Hindlimb muscle (tissue), 1 donor: ENCODE measurements around the gene ATXN7. TPM values are rescaled to one million over a fixed set of nuclear protein-coding genes. Genes with fewer than 3 reads are reported as not detected.

Experiments used
- DNase-seq: peaks from one replicate; pipeline ENCODE4 v3.0.0-alpha.2; 2013
- polyA plus RNA-seq: library from polyadenylated mRNA; unstranded; fragments of 120-200 nt; gene quantifications from one replicate; pipeline ENCODE4 v1.2.1, GENCODE V29; 2013; ENCODE audit not compliant: insufficient read length

The ATXN7 gene
- polyA plus RNA-seq, 1 donor: 13.6 TPM

DNA sequence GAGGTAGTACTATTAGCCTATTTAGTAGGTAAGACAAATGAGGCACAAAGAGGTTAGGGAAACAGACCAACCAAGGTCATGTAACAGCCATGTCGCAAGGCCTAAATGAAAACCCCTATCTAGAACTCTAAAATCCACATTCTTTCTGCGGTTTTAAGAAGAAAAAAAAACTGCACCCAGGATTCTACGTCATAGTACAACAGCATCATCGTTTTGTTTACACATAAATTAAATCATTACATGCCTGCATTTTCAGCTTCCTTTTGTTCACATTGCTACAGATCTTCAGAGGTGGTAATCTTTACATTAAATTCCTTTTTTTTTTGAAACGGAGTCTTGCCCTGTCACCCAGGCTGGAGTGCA, 160.2 kb downstream of the ATXN7 start:
- DNase-seq: no peak

DNA sequence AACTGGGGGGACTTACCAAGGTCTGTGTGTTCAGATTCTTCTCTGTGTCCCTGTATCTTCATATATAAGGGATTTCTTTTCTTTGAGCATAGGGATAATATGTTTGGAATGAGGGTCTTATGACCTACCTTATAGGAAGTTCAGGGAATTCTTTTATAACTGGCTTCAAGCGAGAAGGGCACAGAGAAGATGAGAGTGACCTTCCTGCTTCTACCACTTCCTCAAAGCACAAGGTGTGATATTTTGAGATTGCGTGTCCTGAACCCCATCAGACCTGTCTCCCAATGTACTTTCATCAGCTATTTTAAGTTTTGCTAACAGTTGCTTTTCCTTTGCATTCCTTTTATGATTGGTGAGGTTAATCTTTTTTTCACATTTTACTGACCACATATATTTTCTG, 162.7 kb downstream of the ATXN7 start:
- DNase-seq: no peak

DNA sequence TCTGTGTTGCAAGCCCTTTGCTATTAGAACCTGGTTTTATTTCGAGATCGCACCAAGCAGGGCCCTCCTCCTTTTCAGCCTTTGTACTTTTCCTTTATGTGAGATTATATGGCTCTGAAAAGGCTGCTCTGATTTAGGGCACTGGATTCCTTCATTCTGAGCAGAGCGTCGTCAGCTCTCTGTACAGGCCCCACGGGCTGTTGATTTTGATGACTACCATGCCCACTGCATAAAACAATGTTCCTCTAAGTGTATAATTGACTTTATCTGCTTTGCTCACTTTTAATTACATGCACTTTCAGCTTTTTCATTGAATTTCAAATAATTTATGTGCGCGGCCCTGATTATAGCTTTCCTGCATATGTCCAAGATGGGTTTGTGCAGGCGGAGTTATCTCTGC, 164.0 kb downstream of the ATXN7 start:
- DNase-seq: no peak

DNA sequence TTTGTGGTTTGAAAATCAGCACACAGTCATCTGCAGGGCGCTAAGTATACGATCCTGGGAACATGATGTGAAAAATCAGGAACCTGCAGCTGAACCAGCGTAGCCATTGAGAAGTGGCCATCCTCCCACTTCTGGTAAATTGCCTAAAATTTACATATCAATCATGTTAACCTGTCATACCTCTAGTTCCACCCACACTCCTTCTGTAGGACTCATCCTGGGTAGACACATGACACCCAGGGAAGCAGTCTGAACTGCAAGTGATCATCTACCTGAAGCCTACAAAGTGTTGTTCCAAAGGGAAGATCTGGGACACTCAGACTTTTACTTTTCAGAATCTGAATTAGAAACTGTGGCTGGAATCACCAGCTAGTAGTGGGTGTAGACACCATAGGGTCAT, 165.1 kb downstream of the ATXN7 start:
- DNase-seq: no peak

DNA sequence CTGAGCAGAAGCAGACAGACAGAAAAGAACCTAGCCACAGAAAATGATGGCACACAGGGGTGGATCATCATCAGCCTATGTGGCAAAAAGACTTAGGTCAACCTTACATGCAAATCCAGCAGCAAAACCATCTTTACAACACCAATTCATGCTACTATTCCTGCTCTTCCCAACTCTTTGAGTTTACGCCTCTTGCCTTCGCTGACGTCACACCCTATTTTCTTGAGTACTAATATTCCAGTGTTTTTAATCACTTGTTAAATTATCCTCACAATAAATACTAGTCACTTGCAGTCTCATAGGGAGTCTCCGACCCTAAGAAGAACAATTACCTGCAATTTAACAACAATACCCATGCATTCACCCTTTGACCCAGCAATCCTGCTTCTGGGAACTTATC, 165.6 kb downstream of the ATXN7 start:
- no peak for DNase-seq

DNA sequence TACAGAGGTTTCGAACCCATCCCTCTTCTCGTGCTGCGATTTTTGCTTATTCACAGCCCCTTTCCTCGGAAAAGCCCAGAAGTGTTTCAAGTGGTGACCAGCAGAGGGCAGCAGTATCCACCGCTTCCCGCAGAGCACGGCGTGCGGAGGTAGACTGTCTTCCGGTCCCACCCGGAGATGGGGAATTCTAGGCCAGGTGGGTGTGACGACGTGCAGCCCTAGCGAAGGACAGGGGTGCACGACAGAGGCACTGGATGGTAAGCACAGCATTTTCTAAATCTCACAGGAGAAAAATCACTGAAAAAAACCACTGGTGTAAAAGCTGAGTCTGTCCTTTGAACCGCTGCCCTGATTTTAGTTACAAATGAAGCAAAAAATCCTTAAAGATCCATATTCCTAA, 167.1 kb downstream of the ATXN7 start:
- peak; percentile 77 for DNase-seq

DNA sequence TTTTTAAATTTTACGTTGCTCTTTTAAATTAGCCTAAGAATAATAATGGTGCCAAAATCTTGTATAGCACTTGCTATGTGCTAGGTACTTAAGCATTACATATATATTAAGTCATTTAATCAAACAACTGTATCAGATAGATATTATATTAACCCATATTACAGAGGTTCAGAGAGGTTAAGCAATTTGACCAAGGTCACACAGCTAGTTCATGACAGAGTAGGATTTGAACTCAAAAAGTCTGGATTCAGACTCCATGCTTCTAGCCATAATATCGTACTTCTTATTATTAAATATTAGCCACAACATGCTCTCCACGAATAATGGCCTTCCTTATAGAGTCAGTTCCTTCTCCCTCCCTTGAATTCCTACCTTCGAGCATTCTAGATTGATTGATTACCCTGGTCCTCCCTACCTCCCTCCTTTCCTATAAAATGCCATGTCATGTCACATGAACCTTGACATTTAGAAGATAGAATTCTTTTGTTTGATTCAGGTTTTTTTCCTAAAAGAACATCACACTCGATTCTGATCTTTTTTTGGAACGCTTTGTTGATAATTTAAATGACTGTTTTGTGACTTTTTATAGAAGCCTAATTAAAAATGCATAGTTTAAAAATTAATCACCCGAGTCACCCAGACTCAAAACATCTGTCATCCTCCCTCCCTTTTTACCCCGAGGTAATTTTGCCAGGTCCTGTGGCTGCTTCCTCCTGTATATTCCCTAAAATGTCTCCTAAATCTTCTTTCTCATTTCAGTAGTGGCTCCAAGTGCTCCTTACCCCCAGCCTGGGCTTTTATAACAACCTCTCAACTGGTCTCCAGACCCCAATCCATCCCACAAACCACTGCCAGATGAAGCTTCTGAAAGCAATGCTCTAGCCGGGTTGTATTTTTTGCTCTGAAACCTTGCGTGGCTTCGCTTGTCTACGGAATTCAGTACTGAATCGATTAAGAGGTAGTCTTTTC, 168.2 kb downstream of the ATXN7 start:
- DNase-seq: no peak

DNA sequence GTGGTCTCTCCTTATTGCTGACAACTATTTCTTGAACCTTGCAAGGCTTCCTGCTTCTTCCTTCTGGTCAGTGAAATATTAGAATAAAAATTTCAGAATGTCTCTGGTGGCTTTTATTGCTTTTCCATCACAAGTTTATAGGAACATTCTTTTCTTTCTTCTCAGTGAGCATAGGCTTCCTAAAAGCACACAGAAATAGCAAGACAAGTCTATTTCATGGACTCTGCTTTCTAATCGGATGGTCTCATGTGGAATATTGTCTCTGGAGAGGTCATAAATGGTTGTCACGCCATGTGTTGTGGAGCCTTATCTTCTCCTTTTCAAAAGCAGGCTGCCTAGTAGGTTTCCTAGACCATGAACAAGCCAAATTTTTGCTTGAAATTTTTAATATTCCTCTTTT, 169.4 kb downstream of the ATXN7 start:
- no peak for DNase-seq

DNA sequence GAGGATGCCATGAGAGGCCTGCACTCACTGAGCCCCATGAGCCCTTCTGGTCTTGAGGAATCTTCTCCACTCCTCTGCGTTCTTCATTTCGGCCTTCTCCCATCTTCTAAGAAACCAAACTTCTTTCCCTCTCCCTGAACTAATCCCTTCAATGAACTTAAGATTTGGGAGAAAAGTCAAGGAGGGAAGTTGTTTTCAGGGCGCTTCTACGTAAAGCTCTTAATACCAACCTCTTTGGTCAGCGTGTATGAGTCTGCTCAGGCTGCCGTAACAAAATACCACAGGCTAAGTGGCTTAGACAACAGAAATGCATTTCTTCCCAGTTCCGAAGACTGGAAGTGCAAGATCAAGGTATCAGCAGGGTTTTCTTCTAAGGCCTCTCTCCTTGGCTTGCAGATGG, 173.4 kb downstream of the ATXN7 start:
- DNase-seq: no peak

DNA sequence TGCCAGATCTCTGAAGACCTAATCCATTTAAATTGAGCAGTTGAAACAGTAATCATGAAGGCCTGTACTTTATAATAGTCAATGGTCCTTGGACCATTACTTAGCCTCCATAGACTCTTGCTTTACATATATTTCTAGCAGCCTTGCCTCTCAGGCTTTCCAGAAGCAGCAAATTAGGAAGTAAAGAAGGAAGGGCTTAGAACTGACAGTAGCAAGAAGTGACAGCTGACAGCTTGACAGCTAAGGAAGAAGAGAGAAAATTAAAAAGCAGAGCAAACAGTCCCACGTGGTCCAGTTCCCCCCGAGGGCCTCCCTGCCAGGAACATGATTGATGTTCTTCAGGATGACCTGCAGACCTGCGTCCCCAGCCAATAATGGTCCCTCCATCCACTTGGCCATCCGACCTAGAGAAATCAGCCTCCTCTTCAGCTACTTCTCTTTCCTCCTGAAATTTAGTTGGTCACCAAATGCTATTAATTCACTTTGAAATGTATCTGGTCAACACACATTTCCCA, 174.6 kb downstream of the ATXN7 start:
- no peak for DNase-seq

DNA sequence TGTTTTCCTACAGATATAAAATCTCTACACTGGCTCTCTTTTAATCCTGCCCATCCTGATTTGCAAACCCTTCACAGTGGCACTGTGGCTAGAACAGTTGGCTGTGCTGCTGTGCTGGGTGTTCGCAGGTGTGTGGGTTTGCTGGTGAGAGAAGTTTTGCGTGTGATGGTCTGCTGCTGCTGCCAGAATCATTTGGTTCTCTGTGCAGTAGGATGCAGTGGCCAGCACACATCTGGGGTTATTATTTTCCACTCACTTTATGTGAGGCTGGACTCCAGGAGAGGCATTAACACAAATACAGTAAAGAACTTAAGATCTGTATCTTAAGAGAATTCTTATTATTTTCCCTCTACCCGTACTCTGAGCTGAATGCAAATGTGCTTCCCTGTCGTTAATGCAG, 175.7 kb downstream of the ATXN7 start:
- DNase-seq: peak; percentile 32

DNA sequence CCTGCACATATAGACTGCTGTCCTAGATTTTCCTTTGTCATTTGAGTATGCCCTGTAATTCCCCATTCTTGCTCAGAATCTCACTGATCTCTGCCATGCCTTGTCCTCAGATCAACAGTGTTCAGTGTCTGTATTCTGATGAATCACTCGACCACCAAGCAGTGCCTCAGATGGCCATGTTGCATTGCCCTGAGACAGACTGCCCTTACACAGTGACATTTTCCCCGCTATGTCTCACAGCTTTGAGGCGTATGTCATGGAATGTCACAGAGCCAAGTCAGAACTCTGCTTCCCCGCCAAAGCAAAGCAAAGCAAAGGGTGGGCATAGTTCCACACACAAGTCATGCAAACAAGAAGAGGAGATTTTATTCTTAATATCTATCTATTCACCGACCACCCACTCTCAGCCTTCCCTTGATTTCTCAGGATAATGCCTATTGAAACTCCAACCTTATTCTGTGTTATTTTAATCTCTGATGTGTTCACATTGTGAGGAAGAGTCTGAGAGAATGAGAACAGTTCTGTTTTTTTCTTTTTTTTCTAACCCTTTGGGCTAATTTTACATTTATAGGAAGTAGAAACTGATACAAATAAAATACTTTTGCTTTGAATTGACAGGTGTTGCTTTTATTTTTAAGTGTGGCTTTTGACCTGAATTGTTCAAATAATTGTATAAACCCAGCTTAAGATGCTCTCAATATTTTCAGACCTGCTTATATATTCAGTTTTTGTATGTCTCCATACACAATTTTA, 176.5 kb downstream of the ATXN7 start:
- DNase-seq: peak; percentile 41

DNA sequence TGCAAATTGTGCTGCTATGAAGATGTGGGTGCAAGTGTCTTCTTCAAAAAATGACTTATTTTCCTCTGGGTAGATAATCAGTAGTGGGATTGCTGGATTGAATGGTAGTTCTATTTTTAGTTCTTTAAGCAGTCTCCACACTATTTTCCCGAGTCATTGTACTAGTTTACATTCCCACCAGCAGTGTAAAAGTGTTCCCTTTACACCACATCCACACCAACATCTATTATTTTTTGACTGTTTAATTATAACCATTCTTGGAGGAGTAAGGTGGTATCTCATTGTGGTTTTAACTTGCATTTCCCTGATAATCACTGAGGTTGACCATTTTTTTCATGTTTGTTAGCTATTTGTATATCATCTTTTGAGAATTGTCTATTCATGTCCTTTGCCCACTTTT, 179.3 kb downstream of the ATXN7 start:
- no peak for DNase-seq

DNA sequence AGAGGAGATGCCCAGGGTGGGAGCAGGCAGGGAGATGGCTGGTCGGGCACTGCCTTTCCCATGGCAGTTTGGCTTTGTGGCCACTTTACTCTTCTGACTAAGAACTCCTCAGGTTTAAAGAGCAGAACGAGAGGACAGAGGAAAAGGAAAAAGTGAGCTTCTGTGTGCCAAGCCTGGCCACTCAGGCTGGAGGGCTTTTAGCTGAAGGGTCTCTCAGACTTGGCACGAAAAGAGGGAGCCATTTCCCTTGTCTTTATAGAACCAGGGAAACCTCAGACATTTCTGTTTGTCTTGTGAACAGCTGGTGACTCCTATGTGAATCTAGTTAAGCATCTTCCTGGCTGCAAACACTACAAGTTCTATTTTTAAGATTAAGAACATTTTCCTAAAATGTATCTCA, 182.9 kb downstream of the ATXN7 start:
- DNase-seq: no peak

DNA sequence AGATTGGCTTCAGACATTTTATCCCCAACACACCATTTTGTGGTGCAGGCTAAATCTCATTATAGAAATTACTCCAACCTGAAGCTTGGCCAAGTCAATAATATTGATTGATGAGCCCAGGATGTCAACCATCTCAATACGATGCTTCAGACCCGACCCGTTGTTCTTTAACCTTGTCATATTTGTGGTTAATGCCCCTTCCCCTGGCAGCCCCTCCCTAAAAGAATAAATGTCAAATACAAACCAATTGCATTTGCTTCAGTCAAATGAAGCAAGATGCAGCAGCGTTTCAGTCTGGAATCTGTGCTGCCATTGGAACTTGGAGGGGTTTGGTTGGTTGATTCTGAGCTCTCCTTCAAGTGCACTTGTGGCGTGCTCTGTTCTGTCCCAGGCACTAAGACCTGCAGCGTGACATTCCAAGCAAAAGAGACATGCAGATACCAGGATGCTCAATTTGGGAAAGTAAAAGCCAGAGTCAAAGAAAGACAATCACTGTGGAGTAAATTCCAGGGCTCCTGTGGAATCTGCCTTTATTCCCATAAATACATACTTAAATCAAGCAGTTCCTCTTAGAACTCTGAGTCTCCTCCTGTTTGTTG, 183.4 kb downstream of the ATXN7 start:
- DNase-seq: no peak

DNA sequence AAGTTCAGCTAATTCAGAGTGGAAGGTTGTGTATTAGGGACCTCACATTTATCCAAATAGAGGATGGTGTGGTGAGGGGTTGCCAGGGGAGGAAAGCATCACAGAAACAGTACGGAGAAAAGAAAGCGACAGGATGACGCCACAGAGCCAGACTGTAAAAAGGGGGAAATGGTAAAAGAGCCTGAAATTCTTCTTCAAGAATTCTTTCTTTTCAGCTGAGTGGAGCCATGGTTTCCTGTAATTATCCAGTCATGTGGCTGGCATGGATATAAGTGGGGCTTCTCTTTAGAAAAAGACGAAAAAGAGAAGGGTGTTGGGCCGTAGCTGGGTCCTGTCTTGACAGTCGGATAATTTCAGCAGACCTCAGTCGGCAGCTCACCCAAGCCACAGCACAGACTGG, 184.1 kb downstream of the ATXN7 start:
- no peak for DNase-seq

DNA sequence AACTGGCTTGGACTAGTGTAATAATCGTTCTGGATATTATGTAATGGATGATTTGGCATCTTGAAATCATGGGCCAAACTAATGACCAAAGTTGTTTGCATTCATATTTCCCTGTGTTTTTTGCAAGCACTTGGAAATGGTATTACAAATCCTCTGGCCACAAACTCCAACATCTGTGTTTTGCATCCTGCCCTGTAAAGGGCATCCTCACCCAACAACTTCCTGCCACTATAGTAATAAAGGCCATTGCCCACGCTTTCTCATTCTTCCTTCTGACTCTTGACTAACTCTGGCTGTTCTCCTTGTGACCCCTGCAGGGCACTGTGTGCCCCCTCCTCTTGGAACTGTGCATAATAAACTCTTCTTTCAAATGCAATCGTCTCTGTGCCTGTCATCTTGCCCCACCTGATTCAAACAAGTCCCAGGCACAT, 185.0 kb downstream of the ATXN7 start:
- DNase-seq: no peak

DNA sequence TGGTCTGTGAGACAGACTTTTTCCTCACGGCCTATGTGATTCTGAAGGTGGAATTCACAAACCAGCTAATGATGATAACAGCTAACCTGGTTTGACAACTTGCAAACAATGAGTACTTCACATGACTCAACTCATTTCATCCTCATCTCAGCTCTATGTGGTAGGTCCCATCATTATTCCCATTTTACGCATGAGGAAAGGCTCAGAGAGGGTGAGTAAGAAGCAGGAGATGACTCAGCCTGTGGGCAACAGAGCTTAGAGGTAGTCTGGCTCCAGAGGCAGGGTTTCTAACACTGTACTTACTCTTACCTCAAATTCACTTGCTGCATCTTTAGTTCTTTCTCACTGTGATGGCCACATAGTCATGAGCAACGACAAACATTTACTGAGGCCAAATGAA, 185.5 kb downstream of the ATXN7 start:
- DNase-seq: no peak

DNA sequence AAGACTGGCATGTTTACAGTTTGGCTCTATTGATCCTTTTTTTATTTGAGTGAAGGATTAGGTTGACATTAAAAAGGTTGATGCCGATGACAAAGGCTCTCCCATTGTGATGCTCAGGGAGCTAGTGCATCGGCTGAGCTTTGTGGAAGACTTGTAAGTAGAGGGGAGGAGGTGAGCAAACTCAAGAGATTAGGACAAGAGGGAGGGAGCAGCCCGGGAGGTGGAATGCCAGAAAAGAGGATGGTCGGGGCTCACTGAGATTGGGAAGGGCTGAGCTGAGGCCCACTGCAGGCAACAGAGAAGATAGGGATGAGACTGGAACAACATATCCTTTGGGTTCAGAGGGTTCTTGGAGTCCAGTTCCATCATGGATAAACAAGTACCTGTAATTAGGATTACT, 186.2 kb downstream of the ATXN7 start:
- DNase-seq: no peak
